ENCODE data around the gene ANKRD40. TPM values are rescaled to one million over a fixed set of nuclear protein-coding genes. Genes with fewer than 3 reads are reported as not detected.
"Not testable (repeated sequence)": the region's sequence is repeated elsewhere in the genome, so short reads cannot be mapped to it uniquely, and the experiment has no call there.

ANKRD40 gene
- total RNA-seq (2014; rRNA removed; shearing (Covaris generic)): 28.8 and 41.2 TPM in 2 replicates

- peak; percentile 90 for DNase-seq (ENCODE audit: low read depth)
Observed at GRCh38 chr17:50707289-50708049, at the start of gene ANKRD40. ANKRD40 (minus strand) TSS chr17:50707914; CDS start chr17:50707654, 260 bp downstream.

- DNase-seq (ENCODE audit: low read depth): no peak
Observed at GRCh38 chr17:50754521-50754920, 46.8 kb upstream of the ANKRD40 start.

- no peak for DNase-seq (ENCODE audit: low read depth)
Observed at GRCh38 chr17:50749245-50749644, 41.5 kb upstream of the ANKRD40 start.

GRCh38 chr17:50745631-50746030 lies 37.9 kb upstream of the ANKRD40 start:
- DNase-seq (ENCODE audit: low read depth): no peak

- DNase-seq (ENCODE audit: low read depth): no peak
Observed at GRCh38 chr17:50739098-50739497, 31.4 kb upstream of the ANKRD40 start.

- no peak for DNase-seq (ENCODE audit: low read depth)
Observed at GRCh38 chr17:50737118-50737698, 29.5 kb upstream of the ANKRD40 start.

- no peak for DNase-seq (ENCODE audit: low read depth)
Observed at GRCh38 chr17:50735287-50735686, 27.6 kb upstream of the ANKRD40 start.

- no peak for DNase-seq (ENCODE audit: low read depth)
Observed at GRCh38 chr17:50731575-50732460, 24.1 kb upstream of the ANKRD40 start.

- DNase-seq (ENCODE audit: low read depth): no peak
Observed at GRCh38 chr17:50728881-50729765, 21.4 kb upstream of the ANKRD40 start.

- DNase-seq (ENCODE audit: low read depth): no peak
Observed at GRCh38 chr17:50728112-50728429, 20.4 kb upstream of the ANKRD40 start.

GRCh38 chr17:50725769-50726655 lies 18.3 kb upstream of the ANKRD40 start:
- DNase-seq (ENCODE audit: low read depth): no peak

- DNase-seq (ENCODE audit: low read depth): not testable (repeated sequence)
Observed at GRCh38 chr17:50724622-50725021, 16.9 kb upstream of the ANKRD40 start.

- no peak for DNase-seq (ENCODE audit: low read depth)
Observed at GRCh38 chr17:50722746-50723145, 15.0 kb upstream of the ANKRD40 start.

GRCh38 chr17:50721194-50722010 lies 13.7 kb upstream of the ANKRD40 start:
- peak; percentile 18 for DNase-seq (ENCODE audit: low read depth)

- no peak for DNase-seq (ENCODE audit: low read depth)
Observed at GRCh38 chr17:50719924-50720794, 12.4 kb upstream of the ANKRD40 start.

GRCh38 chr17:50719144-50719923 lies 11.6 kb upstream of the ANKRD40 start, which contains the start of gene LUC7L3:
LUC7L3 (plus strand) TSS chr17:50719603; CDS start chr17:50719733, 130 bp downstream.
- DNase-seq (ENCODE audit: low read depth): peak; percentile 91

- no peak for DNase-seq (ENCODE audit: low read depth)
Observed at GRCh38 chr17:50715471-50715870, 7.8 kb upstream of the ANKRD40 start.

GRCh38 chr17:50712641-50713040 lies 4.9 kb upstream of the ANKRD40 start:
- DNase-seq (ENCODE audit: low read depth): no peak

Measured in M059J (cell line).